ENCODE measurements around the gene DRC1.

DRC1 gene

GRCh38 chr2:26479131-26479788 is 77.5 kb downstream of the DRC1 start:
- H3K36me3 ChIP-seq (replicated peaks; ENCODE audit: insufficient read depth, low read length): no peaks in the 10 kb centered on the region
- no peaks in the 10 kb centered on the region for H3K9me3 ChIP-seq (replicated peaks; ENCODE audit: insufficient read depth, low read length)
- no peaks in the 10 kb centered on the region for H4K20me1 ChIP-seq (ENCODE audit: insufficient read depth, low read length)
- H3F3A ChIP-seq (ENCODE audit: insufficient read depth, low read length): no peaks in the 10 kb centered on the region
- no peak overlapping the region for H2AFZ ChIP-seq (ENCODE audit: low read length)
- no peak overlapping the region for H3K9ac ChIP-seq (ENCODE audit: low read length)
- H3K79me2 ChIP-seq (ENCODE audit: low read length): no peaks in the 10 kb centered on the region
- DNase-seq: no peak
- peaks cover 18% of the 10 kb centered on the region for H3K27me3 ChIP-seq (replicated peaks; ENCODE audit: insufficient read depth, low read length)
- H3K4me2 ChIP-seq (ENCODE audit: low read depth, low read length): no peak overlapping the region
- H3K27ac ChIP-seq (ENCODE audit: low read length): no peak overlapping the region
- H3K4me1 ChIP-seq (ENCODE audit: low read length): no peaks in the 10 kb centered on the region
- H3K9me2 ChIP-seq (replicated peaks; ENCODE audit: insufficient read depth, low read length): no peaks in the 10 kb centered on the region
- no peak for TF ChIP-seq EZH2phosphoT487 (IDR thresholded peaks at IDR 0.05; ENCODE audit: low read length)
- TF ChIP-seq, protein P1, sequence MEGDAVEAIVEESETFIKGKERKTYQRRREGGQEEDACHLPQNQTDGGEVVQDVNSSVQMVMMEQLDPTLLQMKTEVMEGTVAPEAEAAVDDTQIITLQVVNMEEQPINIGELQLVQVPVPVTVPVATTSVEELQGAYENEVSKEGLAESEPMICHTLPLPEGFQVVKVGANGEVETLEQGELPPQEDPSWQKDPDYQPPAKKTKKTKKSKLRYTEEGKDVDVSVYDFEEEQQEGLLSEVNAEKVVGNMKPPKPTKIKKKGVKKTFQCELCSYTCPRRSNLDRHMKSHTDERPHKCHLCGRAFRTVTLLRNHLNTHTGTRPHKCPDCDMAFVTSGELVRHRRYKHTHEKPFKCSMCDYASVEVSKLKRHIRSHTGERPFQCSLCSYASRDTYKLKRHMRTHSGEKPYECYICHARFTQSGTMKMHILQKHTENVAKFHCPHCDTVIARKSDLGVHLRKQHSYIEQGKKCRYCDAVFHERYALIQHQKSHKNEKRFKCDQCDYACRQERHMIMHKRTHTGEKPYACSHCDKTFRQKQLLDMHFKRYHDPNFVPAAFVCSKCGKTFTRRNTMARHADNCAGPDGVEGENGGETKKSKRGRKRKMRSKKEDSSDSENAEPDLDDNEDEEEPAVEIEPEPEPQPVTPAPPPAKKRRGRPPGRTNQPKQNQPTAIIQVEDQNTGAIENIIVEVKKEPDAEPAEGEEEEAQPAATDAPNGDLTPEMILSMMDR (IDR thresholded peaks at IDR 0.05; ENCODE audit: low read length): no peak
- no peak for TF ChIP-seq EZH2 (optimal IDR thresholded peaks at IDR 0.05; ENCODE audit: low read depth, low read length)
- no peak overlapping the region for H3K4me3 ChIP-seq (ENCODE audit: low read length)

GRCh38 chr2:26479789-26480565 is 78.3 kb downstream of the DRC1 start:
- H3K79me2 ChIP-seq (ENCODE audit: low read length): no peaks in the 10 kb centered on the region
- H3F3A ChIP-seq (ENCODE audit: insufficient read depth, low read length): no peaks in the 10 kb centered on the region
- no peak for TF ChIP-seq EZH2 (optimal IDR thresholded peaks at IDR 0.05; ENCODE audit: low read depth, low read length)
- no peak overlapping the region for H3K9ac ChIP-seq (ENCODE audit: low read length)
- no peak overlapping the region for H2AFZ ChIP-seq (ENCODE audit: low read length)
- no peaks in the 10 kb centered on the region for H3K9me2 ChIP-seq (replicated peaks; ENCODE audit: insufficient read depth, low read length)
- no peak overlapping the region for H3K4me2 ChIP-seq (ENCODE audit: low read depth, low read length)
- no peaks in the 10 kb centered on the region for H3K9me3 ChIP-seq (replicated peaks; ENCODE audit: insufficient read depth, low read length)
- H3K27me3 ChIP-seq (replicated peaks; ENCODE audit: insufficient read depth, low read length): peaks cover 22% of the 10 kb centered on the region
- no peak overlapping the region for H3K4me3 ChIP-seq (ENCODE audit: low read length)
- DNase-seq: no peak
- no peak overlapping the region for H3K27ac ChIP-seq (ENCODE audit: low read length)
- H3K4me1 ChIP-seq (ENCODE audit: low read length): no peaks in the 10 kb centered on the region
- no peaks in the 10 kb centered on the region for H4K20me1 ChIP-seq (ENCODE audit: insufficient read depth, low read length)
- no peaks in the 10 kb centered on the region for H3K36me3 ChIP-seq (replicated peaks; ENCODE audit: insufficient read depth, low read length)

GRCh38 chr2:26480566-26481423 is 79.1 kb downstream of the DRC1 start:
- H3K27ac ChIP-seq (ENCODE audit: low read length): no peak overlapping the region
- no peak overlapping the region for H2AFZ ChIP-seq (ENCODE audit: low read length)
- H3K27me3 ChIP-seq (replicated peaks; ENCODE audit: insufficient read depth, low read length): peaks cover 22% of the 10 kb centered on the region
- no peak overlapping the region for H3K4me2 ChIP-seq (ENCODE audit: low read depth, low read length)
- H3K9ac ChIP-seq (ENCODE audit: low read length): no peak overlapping the region
- H3K79me2 ChIP-seq (ENCODE audit: low read length): no peaks in the 10 kb centered on the region
- no peak overlapping the region for H3K4me3 ChIP-seq (ENCODE audit: low read length)
- no peaks in the 10 kb centered on the region for H3K9me3 ChIP-seq (replicated peaks; ENCODE audit: insufficient read depth, low read length)
- TF ChIP-seq EZH2phosphoT487 (IDR thresholded peaks at IDR 0.05; ENCODE audit: low read length) (no peak), EZH2 (optimal IDR thresholded peaks at IDR 0.05; ENCODE audit: low read depth, low read length) (no peak)
- TF ChIP-seq, protein P1 (IDR thresholded peaks at IDR 0.05; ENCODE audit: low read length): no peak
- DNase-seq: no peak
- no peaks in the 10 kb centered on the region for H3F3A ChIP-seq (ENCODE audit: insufficient read depth, low read length)
- no peaks in the 10 kb centered on the region for H3K36me3 ChIP-seq (replicated peaks; ENCODE audit: insufficient read depth, low read length)
- H3K9me2 ChIP-seq (replicated peaks; ENCODE audit: insufficient read depth, low read length): no peaks in the 10 kb centered on the region
- no peaks in the 10 kb centered on the region for H4K20me1 ChIP-seq (ENCODE audit: insufficient read depth, low read length)
- H3K4me1 ChIP-seq (ENCODE audit: low read length): no peaks in the 10 kb centered on the region
